Suprapubic skin (tissue), 3 donors: ENCODE results near the gene RAB38.

Experiments
- CTCF ChIP-seq, 2 donors: fragments of 200-600 bp in 1 of 2; fragments of 450-650 bp in 1 of 2; sonication (generic) in 1 of 2; IDR thresholded peaks; one replicate each; pipeline ENCODE4 v1.5.1; 2016 to 2019; ENCODE audit warnings: antibody characterized with exemption in 2 of 2, mild to moderate bottlenecking in 1 of 2, moderate library complexity in 1 of 2
- POLR2A ChIP-seq, 2 donors: fragments of 450-650 bp; IDR thresholded peaks; one replicate each; pipeline ENCODE4 v1.6.1; 2017; ENCODE audit warnings: antibody characterized with exemption in 2 of 2, mild to moderate bottlenecking in 2 of 2, moderate library complexity in 2 of 2

- TF ChIP-seq CTCF (IDR thresholded peaks at IDR 0.05) (no peak), POLR2A (IDR thresholded peaks at IDR 0.05) (no peak)
Measured at GRCh38 chr11:88101881-88102597, 73.2 kb downstream of the RAB38 start.
